GM23338 (cell line): Measurements from ENCODE around the gene STARD13. TPM values are rescaled to one million over a fixed set of nuclear protein-coding genes. Genes with fewer than 3 reads are reported as not detected.

Experiments used
- ATAC-seq: fragments of 200-7000 bp; cut with Tn5 transposase; 3 replicates; pipeline ENCODE4 v1.9.1; 2020
- DNase-seq: peaks from one replicate; pipeline ENCODE4 v3.0.0-alpha.2; 2015; ENCODE audit warnings: low spot score
- H2AFZ ChIP-seq: fragments of 200-600 bp; sonication (generic); 2 replicates; pipeline ENCODE4 v1.8.0; 2016; ENCODE audit warnings: antibody characterized with exemption, mild to moderate bottlenecking, moderate library complexity
- H3F3A ChIP-seq: fragments of 200-600 bp; sonication (generic); replicated peaks from 2 replicates; pipeline ENCODE4 v1.8.0; 2017; ENCODE audit warnings: antibody characterized with exemption, mixed run types, low read depth
- H3K27ac ChIP-seq: fragments of 200-600 bp; sonication (generic); 2 replicates; pipeline ENCODE4 v1.6.1; 2016; ENCODE audit warnings: low read depth
- H3K27me3 ChIP-seq: fragments of 200-600 bp; sonication (generic); 2 replicates; pipeline ENCODE4 v1.8.0; 2016; ENCODE audit warnings: mild to moderate bottlenecking, mixed run types, moderate library complexity; ENCODE audit not compliant: insufficient read depth
- H3K36me3 ChIP-seq: fragments of 200-600 bp; sonication (generic); 2 replicates; pipeline ENCODE4 v1.8.0; 2016; ENCODE audit warnings: mild to moderate bottlenecking; ENCODE audit not compliant: insufficient read depth
- H3K4me1 ChIP-seq: fragments of 200-600 bp; sonication (generic); 2 replicates; pipeline ENCODE4 v1.8.0; 2016; ENCODE audit warnings: mild to moderate bottlenecking, moderate library complexity; ENCODE audit not compliant: insufficient read depth
- H3K4me2 ChIP-seq: fragments of 200-600 bp; sonication (generic); 2 replicates; pipeline ENCODE4 v1.7.1; 2017; ENCODE audit warnings: mixed run types
- H3K4me3 ChIP-seq: fragments of 200-600 bp; sonication (generic); 2 replicates; pipeline ENCODE4 v1.6.1; 2016; ENCODE audit warnings: mixed run types
- H3K79me2 ChIP-seq: fragments of 200-600 bp; sonication (generic); replicated peaks from 2 replicates; pipeline ENCODE4 v1.8.0; 2017; ENCODE audit warnings: mild to moderate bottlenecking; ENCODE audit not compliant: insufficient read depth
- H3K9me2 ChIP-seq: fragments of 200-600 bp; sonication (generic); 2 replicates; pipeline ENCODE4 v1.8.0; 2017; ENCODE audit not compliant: insufficient read depth
- H4K20me1 ChIP-seq: fragments of 200-600 bp; sonication (generic); replicated peaks from 2 replicates; pipeline ENCODE4 v1.8.0; 2017; ENCODE audit warnings: mild to moderate bottlenecking; ENCODE audit not compliant: insufficient read depth
- H3K27ac Mint-ChIP-seq: 2 replicates; pipeline ENCODE4 v1.8.0; 2020; ENCODE audit warnings: inconsistent platforms, mild to moderate bottlenecking, moderate library complexity, mixed read lengths
- H3K27me3 Mint-ChIP-seq: 3 replicates; pipeline ENCODE4 v1.8.0; 2022; ENCODE audit warnings: low read depth, mild to moderate bottlenecking, moderate library complexity, mixed read lengths, inconsistent platforms; ENCODE audit not compliant: insufficient read depth, poor library complexity
- H3K36me3 Mint-ChIP-seq: 3 replicates; pipeline ENCODE4 v1.8.0; 2021; ENCODE audit warnings: low read depth, mild to moderate bottlenecking, inconsistent platforms, moderate library complexity, mixed read lengths
- H3K4me1 Mint-ChIP-seq: 3 replicates; pipeline ENCODE4 v1.8.0; 2020; ENCODE audit warnings: mild to moderate bottlenecking, inconsistent platforms, mixed read lengths
- H3K4me3 Mint-ChIP-seq: 3 replicates; pipeline ENCODE4 v1.8.0; 2021; ENCODE audit warnings: moderate library complexity, mild to moderate bottlenecking, inconsistent platforms, mixed read lengths
- H3K9me3 Mint-ChIP-seq: 3 replicates; pipeline ENCODE4 v1.8.0; 2020; ENCODE audit warnings: moderate library complexity, mild to moderate bottlenecking, inconsistent platforms, mixed read lengths
- EZH2 ChIP-seq: fragments of 200-600 bp; sonication (generic); IDR thresholded peaks from one replicate; pipeline ENCODE4 v1.8.0; 2017; ENCODE audit warnings: antibody characterized with exemption, mild to moderate bottlenecking, low read depth; ENCODE audit not compliant: unreplicated experiment
- EZH2phosphoT487 ChIP-seq: fragments of 200-600 bp; sonication (generic); IDR thresholded peaks from one replicate; pipeline ENCODE4 v1.8.1; 2018; ENCODE audit warnings: antibody characterized with exemption; ENCODE audit not compliant: unreplicated experiment
- JUNB ChIP-seq: IDR thresholded peaks from one replicate; pipeline ENCODE4 v1.6.1; 2016; ENCODE audit warnings: antibody characterized with exemption; ENCODE audit not compliant: unreplicated experiment
- NANOG ChIP-seq: IDR thresholded peaks from 2 replicates; pipeline ENCODE4 v1.6.1; 2016; ENCODE audit warnings: antibody characterized with exemption, borderline replicate concordance
- POLR2AphosphoS5 ChIP-seq: IDR thresholded peaks from 2 replicates; pipeline ENCODE4 v1.6.1; 2016; ENCODE audit warnings: antibody characterized with exemption, low read depth
- REST ChIP-seq: IDR thresholded peaks from one replicate; pipeline ENCODE4 v1.6.1; 2018; ENCODE audit warnings: antibody characterized with exemption; ENCODE audit not compliant: unreplicated experiment
- STAT1 ChIP-seq: IDR thresholded peaks from one replicate; pipeline ENCODE4 v1.6.1; 2016; ENCODE audit warnings: antibody characterized with exemption; ENCODE audit not compliant: unreplicated experiment
- ZNF114 ChIP-seq: fragments of 250-450 bp; sonication (Bioruptor Pico); IDR thresholded peaks from 2 replicates; pipeline ENCODE4 v1.5.0; 2020; ENCODE audit warnings: mild to moderate bottlenecking, moderate library complexity
- ZNF331 ChIP-seq: fragments of 250-450 bp; sonication (Bioruptor Pico); IDR thresholded peaks from 2 replicates; pipeline ENCODE4 v1.5.0; 2020; ENCODE audit warnings: low read depth, mild to moderate bottlenecking, moderate library complexity
- polyA plus RNA-seq: library from polyadenylated mRNA; unstranded; fragments of >200 nt; fragmentation: Nextera tagmentation; extraction: Ambion mirVana; gene quantifications from 2 replicates; pipeline ENCODE4 v1.2.1, GENCODE V29; 2016
- total RNA-seq: library from RNA; depleted of rRNA; stranded (reverse); fragments of >200 nt; shearing (Covaris generic); gene quantifications from 2 replicates; pipeline ENCODE4 v1.2.3, GENCODE V29; 2014
- TF ChIP-seq, protein P1 (sequence below): IDR thresholded peaks from 2 replicates; pipeline ENCODE4 v1.6.1; 2016; ENCODE audit warnings: antibody characterized with exemption

The STARD13 gene
- total and polyA plus RNA-seq, 2 experiments from 2014 or later: 3.2 to 5.2 TPM

GRCh38 chr13:33281951-33282595 is 3.5 kb downstream of the STARD13 start:
- peaks cover 29% of the 10 kb centered on the region for H3K4me1 Mint-ChIP-seq
- H3K4me3 Mint-ChIP-seq: no peak overlapping the region
- Histone ChIP-seq H3K4me3 (no peak overlapping the region), H3K36me3 (no peaks in the 10 kb centered on the region), H3K27ac (no peak overlapping the region), H3K4me1 (peaks cover 21% of the 10 kb centered on the region), H3F3A (no peaks in the 10 kb centered on the region), H3K4me2 (no peak overlapping the region), H3K27me3 (no peaks in the 10 kb centered on the region), H3K79me2 (no peaks in the 10 kb centered on the region), H2AFZ (no peak overlapping the region), H4K20me1 (no peaks in the 10 kb centered on the region), H3K9me2 (0 out of 2 replicates have a peak, but pooled peaks cover 8% of the 10 kb centered on the region)
- no peak overlapping the region for H3K27ac Mint-ChIP-seq
- no peak for TF ChIP-seq ZNF114 (CRISPR knock-in tag)
- no peak for TF ChIP-seq NANOG
- TF ChIP-seq POLR2AphosphoS5: no peak
- DNase-seq (no peak), ATAC-seq (no peak)
- no peaks in the 10 kb centered on the region for H3K9me3 Mint-ChIP-seq
- no peaks in the 10 kb centered on the region for H3K27me3 Mint-ChIP-seq
- H3K36me3 Mint-ChIP-seq: no peaks in the 10 kb centered on the region

GRCh38 chr13:33280923-33281322 is 4.6 kb downstream of the STARD13 start:
- no peaks in the 10 kb centered on the region for H3K79me2 ChIP-seq
- H3K9me2 ChIP-seq: 0 out of 2 replicates have a peak, but pooled peaks cover 8% of the 10 kb centered on the region
- no peaks in the 10 kb centered on the region for H3K36me3 Mint-ChIP-seq
- no peak overlapping the region for H3K27ac Mint-ChIP-seq
- peaks cover 14% of the 10 kb centered on the region for H3K4me1 ChIP-seq
- ATAC-seq: no peak
- no peaks in the 10 kb centered on the region for H3K27me3 ChIP-seq
- no peaks in the 10 kb centered on the region for H3K9me3 Mint-ChIP-seq
- H3K4me3 Mint-ChIP-seq: no peak overlapping the region
- no peaks in the 10 kb centered on the region for H3K36me3 ChIP-seq
- no peak overlapping the region for H3K4me3 ChIP-seq
- H4K20me1 ChIP-seq: no peaks in the 10 kb centered on the region
- TF ChIP-seq EZH2phosphoT487: no peak
- TF ChIP-seq, protein P1, sequence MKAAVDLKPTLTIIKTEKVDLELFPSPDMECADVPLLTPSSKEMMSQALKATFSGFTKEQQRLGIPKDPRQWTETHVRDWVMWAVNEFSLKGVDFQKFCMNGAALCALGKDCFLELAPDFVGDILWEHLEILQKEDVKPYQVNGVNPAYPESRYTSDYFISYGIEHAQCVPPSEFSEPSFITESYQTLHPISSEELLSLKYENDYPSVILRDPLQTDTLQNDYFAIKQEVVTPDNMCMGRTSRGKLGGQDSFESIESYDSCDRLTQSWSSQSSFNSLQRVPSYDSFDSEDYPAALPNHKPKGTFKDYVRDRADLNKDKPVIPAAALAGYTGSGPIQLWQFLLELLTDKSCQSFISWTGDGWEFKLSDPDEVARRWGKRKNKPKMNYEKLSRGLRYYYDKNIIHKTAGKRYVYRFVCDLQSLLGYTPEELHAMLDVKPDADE: no peak
- no peak for TF ChIP-seq ZNF114 (CRISPR knock-in tag)
- no peak for TF ChIP-seq EZH2
- TF ChIP-seq REST: no peak
- TF ChIP-seq ZNF331 (CRISPR knock-in tag): no peak
- no peak for TF ChIP-seq NANOG
- no peak for TF ChIP-seq POLR2AphosphoS5
- TF ChIP-seq JUNB: no peak
- TF ChIP-seq STAT1: no peak
- H2AFZ ChIP-seq: no peak overlapping the region
- no peak overlapping the region for H3K27ac ChIP-seq
- no peak for DNase-seq
- no peak overlapping the region for H3K4me2 ChIP-seq
- H3K27me3 Mint-ChIP-seq: no peaks in the 10 kb centered on the region
- H3K4me1 Mint-ChIP-seq: peaks cover 33% of the 10 kb centered on the region
- no peaks in the 10 kb centered on the region for H3F3A ChIP-seq
